GM23338 (cell line): ENCODE measurements around the gene SLC35D3.

Experiments used
- CTCF ChIP-seq, 2 experiments: fragments of 200-600 bp in 1 of 2; sonication (generic) in 1 of 2; conservative IDR thresholded peaks; 2 replicates each; pipeline versions ENCODE4 v1.5.1 to v1.6.1; 2016 to 2017; ENCODE audit warnings: antibody characterized with exemption in 2 of 2, low read depth in 2 of 2, mild to moderate bottlenecking in 2 of 2, moderate library complexity in 1 of 2
- REST ChIP-seq: IDR thresholded peaks from one replicate; pipeline ENCODE4 v1.6.1; 2018; ENCODE audit warnings: antibody characterized with exemption; ENCODE audit not compliant: unreplicated experiment

DNA sequence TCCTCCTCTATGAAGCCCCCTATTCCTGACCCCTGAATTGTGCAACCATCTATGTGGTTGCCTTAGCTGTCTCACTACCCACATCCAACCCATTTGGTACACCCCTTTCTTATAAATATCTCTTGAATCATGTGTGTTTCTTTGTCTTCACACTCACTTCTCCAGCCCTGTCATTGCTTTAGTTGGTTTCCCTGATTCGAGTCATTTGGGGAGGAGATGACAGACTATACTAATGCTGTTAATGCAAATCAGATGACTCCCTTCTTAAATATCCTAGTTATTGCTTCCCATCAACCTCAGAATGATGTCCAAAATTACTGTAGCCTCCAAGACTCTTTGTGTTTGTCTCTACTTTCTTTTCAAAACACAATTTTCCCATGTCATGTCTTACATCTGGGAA is 23.0 kb downstream of the SLC35D3 start:
- TF ChIP-seq CTCF (conservative IDR thresholded peaks at IDR 0.05; ENCODE audit: low read depth in 2 of 2): no peak
- no peak for TF ChIP-seq REST
